Activated T-cell treated with anti-CD3 and anti-CD28 coated beads, Interleukin-2, amount 50 U/mL, for 1 hour (primary cell): Measurements from ENCODE around the gene BCL2A1.
A peak's percentile ranks its signal among the peaks of the same experiment; 100 is the strongest.
"Not testable (repeated sequence)": the region's sequence is repeated elsewhere in the genome, so short reads cannot be mapped to it uniquely, and the experiment has no call there.

Source experiments
- DNase-seq: peaks from one replicate; pipeline ENCODE4 v3.0.0-alpha.2; 2020

Gene BCL2A1

DNA sequence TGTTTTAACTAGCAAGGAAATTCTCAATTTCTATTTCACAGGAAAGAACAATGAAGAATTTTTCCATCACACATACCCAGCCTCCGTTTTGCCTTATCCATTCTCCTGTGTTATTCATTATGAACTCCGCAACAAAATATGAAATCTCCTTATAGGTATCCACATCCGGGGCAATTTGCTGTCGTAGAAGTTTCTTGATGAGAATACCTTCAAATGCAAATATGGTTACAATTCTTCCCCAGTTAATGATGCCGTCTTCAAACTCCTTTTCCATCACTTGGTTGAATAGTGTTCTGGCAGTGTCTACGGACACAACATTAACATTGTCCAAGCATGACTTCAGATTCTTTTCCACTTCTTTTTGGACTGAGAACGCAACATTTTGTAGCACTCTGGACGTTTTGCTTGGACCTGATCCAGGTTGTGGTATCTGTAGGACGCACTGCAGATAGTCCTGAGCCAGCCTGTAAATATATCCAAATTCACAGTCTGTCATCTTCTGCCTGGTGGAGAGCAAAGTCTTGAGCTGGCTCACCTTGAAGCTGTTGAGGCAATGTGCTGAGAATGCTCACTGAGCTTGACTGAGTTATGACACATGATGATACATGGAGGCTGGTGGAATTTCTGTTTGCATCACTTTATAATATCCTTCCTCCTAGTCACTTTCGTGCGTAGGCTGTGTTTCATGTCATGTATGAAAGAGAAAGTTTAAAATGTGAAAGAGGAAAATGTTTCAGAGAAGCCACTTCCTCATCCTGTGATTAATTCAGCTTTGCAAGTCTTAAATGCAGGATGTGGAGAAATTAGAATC lies at the start of gene BCL2A1:
Gene BCL2A1, minus strand, starts transcription at position 573 of the 811 bp plus-strand sequence. Its CDS starts 77 bp downstream, at position 496.
- DNase-seq: peak; percentile 56

DNA sequence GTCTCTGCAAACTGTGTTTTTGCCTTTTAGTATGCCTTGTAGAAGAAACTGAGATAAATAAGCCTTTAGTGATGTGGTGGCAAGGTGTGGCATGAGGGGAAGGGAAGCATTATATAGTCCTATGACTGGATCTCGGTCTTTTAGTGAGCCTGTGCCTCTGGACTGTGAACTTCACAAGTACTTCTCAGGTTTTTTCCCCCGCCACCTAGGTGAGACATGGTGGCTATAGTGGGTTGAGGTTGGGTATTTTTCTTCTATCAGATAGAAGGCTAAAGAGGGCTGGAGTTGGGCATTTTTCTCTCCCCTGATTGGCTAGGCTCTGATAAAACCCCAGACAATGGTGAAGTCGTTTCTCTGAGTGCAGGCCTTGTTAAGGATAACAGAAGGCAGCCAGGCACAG lies 49.7 kb upstream of the BCL2A1 start:
- DNase-seq: no peak

DNA sequence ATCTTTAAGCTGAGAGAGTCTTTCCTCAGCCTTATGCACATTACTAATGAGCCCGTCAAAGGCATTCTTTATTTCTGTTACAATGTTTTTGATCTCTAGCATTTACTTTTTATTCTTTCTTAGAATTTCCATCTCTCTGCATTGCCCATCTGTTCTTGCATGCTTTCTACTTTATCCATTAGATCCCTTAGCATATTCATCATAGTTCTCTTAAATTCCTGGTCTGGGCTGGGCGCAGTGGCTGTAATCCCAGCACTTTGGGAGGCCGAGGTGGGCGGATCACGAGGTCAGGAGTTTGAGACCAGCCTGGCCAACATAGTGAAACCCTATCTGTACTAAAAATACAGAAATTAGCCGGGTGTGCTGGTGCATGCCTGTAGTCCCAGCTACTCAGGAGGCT lies 49.2 kb upstream of the BCL2A1 start:
- DNase-seq: not testable (repeated sequence)

DNA sequence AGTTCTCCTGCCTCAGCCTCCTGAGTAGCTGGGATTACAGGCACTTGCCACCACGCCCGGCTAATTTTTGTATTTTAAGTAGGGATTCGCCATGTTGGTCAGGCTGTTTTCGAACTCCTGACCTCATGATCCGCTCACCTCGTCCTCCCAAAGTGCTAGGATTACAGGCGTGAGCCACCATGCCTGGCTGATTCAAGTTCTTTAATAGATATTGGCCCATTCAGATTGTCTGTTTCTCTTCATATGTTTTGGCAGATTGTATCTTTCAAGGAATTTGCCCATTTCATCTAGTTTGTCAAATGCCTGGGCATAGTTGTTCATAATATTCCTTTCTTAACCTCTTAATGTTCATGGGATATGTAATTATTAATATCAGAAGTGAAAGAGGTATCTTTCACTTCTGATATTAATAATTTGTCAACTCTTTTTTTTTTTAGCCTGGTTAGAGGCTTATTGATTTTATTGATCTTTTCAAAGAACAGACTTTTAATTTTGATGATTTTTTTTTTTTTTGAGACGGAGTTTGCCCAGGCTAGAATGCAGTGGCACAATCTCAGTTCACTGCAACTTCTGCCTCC lies 48.3 kb upstream of the BCL2A1 start:
- DNase-seq: no peak

DNA sequence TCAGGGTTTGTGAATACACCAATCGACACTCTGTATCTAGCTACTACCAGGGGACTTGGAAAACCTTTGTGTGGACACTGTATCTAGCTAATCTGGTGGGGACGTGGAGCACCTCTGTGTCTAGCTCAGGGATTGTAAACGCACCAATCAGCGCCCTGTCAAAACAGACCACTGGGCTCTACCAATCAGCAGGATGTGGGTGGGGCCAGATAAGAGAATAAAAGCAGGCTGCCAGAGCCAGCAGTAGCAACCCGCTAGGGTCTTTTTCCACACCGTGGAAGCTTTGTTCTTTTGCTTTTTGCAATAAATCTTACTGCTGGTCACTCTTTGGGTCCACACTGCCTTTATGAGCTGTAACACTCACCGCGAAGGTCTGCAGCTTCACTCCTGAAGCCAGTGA lies 46.1 kb upstream of the BCL2A1 start:
- DNase-seq: not testable (repeated sequence)

DNA sequence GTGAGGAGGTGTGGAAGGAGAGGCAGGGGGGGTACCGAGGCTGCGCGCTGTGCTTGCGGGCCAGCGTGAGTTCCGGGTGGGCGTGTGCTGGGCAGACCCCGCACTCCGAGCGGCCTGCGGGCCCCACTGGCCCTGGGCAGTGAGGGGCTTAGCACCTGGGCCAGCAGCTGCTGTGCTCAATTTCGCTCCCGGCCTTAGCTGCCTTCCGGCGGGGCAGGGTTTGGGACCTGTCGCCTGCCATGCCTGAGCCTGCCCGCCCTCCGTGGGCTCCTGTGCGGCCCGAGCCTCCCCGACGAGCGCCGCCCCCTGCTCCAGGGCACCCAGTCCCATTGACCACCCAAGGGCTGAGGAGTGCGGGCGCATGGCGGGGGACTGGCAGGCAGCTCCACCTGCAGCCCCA lies 45.5 kb upstream of the BCL2A1 start:
- DNase-seq: not testable (repeated sequence)

DNA sequence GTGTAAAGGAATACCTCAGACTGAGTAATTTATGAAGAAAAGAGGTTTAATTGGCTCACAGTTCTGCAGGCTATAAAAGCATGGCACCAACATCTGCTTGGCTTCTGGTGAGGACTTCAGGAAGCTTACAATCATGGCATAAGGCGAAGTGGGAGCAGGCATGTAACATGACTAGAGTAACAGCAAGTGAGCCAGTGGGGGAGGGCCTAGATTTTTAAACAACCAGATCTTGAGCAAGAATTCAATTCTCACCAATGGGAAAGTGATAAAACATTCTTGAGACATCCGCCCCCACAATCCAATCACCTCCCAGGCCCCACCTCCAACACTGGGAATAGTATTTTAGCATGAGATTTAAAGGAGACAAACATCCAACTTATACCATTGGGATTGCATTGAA lies 44.2 kb upstream of the BCL2A1 start:
- no peak for DNase-seq

DNA sequence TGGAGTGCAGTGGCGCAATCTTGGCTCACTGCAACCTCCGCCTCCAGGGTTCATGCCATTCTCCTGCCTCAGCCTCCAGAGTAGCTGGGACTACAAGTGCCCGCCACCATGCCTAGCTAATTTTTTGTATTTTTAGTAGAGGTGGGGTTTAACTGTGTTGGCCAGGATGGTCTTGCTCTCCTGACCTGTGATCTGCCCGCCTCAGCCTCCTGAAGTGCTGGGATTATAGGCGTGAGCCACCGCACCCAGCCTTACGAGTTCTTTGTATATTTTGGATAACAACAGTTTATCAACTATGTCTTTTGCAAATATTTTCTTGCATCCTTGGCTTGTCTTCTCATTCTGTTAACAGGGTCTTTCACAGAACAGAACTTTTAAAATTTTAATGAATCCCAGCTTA lies 43.2 kb upstream of the BCL2A1 start:
- not testable (repeated sequence) for DNase-seq

DNA sequence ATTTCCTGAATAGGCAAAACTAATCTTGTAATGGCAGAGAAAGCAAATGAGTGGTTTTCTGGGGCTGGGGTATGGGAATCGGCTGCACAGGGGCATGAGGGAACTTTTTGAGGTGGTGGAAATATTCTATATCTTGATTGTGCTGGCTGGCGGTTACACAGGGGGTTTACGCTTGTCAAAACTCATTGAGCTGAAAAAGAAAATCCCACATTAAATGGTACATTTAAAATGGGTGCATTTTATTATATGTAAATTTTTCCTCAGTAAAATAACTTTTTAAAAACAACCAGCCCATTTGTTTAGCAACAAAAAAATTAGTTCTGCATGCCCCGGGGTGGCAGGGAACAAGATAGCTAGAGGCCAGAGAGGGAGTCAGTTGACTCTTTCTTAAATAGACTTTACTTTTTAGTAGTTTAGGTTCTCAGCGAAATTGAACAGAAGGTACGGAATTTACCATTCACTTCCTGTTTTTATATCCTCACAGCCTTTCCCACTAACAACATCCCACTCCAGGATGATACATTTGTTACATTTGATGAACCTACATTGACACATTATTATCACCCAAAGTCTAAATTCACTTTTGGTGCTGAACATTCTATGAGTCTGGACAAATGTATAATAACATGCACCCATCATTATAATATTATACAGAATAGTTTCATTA lies 41.2 kb upstream of the BCL2A1 start:
- DNase-seq: no peak

DNA sequence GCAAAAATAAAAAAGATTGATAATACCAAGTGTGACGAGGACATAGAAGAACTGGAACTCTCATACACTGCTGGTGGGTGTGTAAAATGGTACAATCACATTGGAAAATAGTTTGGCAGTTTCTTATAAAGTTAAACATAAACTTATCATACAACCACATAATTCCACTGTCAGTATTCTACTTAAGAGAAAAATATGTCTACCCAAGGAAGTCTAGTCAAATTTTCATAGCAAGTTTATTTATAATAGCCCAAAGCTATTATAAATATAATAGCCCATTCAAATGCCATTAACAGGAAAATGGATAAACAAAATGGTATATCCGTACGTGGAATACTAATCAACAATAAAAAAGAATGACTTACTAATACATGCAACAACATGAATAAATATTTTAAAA lies 40.6 kb upstream of the BCL2A1 start:
- DNase-seq: no peak

DNA sequence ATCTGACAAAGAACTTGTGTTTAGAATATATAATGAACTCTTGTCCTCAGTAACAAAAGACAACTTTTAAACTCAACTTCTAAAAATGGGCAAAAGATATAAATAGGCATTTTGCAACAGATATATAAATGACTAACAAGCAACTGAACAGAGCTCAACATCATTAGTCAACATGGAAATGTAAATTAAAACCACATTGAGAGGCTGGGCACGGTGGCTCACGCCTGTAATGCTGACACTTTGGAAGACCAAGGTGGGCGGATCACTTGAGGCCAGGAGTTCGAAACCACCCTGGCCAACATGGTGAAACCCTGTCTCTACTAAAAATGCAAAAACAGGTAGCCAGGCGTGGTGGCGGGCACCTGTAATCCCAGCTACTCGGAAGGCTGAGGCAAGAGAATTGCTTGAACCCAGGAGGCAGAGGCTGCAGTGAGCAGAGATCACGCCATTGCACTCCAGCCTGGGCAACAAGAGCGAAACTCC lies 40.1 kb upstream of the BCL2A1 start:
- DNase-seq: not testable (repeated sequence)

DNA sequence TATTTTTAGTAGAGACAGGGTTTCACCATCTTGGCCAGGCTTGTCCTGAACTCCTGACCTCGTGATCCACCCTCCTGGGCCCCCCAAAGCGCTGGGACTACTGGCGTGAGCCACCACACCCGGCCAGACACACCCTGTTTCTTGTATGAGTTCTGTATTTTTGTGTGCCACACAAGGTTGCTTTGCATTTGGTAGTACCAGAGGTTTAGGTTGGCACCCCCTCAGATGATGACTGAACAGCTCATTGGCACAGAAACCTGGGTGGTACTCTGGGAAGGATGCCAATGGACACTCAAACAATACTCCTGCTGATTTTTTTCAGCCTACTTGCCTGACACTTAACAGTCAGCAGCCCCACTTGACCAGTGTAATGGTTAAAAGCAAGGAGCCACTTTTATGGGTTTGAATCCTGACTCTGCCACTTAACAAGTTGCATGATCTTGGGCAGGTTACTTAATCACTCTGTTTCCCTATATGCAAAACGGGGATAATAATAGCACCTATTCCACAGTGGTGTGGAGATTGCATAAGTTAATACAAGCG lies 39.2 kb upstream of the BCL2A1 start:
- no peak for DNase-seq

DNA sequence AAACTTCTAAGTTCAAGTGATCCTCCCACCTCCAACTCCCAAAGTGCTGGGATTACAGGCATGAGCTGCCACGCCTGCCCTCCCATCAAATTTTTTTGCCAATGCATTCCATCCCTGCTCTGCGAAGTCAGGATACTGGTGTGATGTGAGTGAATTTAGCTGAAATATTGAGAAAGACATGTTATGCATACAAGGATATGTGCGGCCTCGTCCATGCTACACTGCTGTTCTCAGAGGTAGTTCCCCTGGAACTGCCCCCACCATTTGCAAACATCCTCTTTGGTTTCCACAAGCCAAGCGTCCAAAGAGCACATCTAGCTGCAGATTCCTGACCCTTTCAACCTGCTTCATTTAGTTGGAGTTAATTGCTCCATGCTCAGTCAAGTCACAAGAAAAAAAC lies 36.5 kb upstream of the BCL2A1 start:
- DNase-seq: no peak

DNA sequence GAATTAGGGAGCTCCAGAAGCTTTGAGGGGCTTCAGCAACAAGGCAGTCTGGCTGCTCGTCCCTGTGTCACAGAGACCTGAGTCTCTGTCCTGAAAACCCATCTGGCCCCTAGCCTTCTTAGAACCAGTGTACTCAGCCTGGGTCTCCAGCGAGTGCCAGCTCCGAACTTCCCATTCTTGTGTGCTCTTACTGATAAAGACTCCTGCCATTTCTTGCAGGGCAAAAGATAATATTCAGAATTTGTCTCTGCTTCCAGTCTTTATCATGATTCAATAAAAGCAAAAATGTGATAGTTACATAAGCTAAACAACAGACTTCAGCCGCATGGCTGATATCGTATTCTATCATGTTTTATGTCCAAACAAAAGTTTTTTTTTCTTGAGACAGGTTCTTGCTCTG lies 36.0 kb upstream of the BCL2A1 start:
- no peak for DNase-seq

DNA sequence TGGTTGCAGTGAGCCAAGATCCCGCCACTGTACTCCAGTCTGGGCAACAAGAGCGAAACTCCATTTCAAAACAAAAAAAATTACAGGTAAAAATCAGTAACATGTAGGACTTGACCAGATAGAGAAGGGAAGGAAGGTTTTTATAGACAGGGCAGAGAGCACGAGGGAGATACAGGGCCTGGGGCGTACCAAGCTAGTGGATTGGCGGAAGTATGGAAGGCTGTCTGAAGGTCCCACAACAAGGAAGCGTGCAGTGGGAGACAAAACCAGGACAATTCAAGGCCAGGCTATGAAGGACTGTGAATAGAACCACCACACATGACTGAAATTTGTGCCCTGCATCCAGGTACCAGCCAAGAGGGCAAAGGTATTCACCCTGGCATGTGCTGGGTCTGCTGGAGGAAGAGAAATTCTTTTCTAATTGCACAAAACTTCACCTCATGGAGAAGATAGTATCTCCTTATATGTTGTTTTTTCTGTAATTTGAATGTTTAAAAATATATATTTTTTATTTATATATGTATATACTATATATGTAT lies 33.0 kb upstream of the BCL2A1 start:
- no peak for DNase-seq

DNA sequence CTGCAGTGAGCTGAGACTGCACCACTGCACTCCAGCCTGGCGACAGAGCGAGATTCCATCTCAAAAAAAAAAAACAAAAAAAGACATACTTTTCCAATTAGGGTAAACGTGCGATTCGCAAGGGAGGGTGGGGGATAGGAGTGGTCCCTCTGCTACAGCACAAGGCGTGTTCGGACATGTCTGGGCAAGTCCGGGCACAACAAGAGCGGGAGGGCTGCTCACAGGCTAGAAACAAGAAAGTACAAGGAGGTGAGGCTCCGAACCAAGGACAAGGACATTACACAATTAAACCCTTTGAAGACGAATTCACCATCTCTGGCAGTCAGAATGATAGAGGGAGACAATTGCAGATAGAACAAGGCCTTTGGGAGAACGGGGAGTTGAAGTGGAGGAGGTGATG lies 32.2 kb upstream of the BCL2A1 start:
- DNase-seq: no peak

DNA sequence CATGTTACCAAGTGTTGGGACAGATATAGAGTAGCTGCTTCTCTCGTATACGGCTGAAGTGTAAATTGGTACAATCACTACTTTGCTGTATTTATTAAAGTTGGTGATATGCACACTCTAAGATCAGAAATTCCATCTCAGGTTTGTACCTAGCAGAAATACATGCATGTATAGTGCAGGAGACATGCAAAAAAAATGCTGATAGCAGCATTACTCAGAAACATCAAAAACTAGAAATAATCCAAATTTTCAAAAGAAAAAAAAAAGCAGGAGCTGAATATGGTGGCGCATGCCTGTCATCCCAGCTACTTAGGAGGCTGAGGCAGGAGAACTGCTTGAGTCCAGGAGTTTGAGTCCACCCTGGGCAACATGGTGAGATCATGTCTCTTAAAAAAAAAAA lies 31.3 kb upstream of the BCL2A1 start:
- no peak for DNase-seq

DNA sequence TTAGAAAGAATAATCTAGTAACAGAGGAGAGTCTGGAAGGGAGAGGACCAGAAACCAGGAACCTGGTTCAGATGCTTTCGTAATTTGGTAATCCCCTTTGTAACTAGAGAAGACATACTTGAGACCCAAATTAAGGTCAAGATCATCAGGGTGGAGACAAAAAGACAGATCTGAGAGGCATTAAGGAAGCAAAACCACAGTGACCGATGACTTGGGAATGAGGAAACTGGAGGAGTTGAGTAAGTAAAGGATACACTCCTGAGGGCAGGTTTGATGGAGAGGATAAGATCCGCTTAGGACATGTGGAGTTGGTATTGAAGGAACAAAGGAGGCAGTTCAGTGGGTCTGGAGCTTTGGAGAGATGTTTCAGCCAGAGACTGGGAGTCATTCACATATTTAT lies 23.6 kb upstream of the BCL2A1 start:
- no peak for DNase-seq

DNA sequence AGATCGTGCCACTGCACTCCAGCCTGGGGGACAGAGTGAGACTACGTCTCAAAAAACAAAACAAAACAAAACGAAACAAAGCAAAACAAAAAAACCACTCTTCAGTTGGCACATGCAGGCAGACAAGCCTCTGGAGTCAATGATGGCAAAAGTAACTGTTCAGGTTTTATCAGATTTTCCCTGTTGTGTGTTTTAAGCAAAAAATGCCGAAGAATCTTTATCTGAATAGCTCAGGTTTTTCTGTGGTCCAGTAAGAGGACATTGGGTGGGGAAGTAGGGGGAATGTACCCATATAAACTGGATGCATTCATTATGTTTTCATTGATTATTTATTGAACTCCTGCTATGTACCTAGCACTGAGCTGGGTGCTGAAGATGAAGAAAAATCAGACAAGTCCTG lies 20.8 kb upstream of the BCL2A1 start:
- no peak for DNase-seq

DNA sequence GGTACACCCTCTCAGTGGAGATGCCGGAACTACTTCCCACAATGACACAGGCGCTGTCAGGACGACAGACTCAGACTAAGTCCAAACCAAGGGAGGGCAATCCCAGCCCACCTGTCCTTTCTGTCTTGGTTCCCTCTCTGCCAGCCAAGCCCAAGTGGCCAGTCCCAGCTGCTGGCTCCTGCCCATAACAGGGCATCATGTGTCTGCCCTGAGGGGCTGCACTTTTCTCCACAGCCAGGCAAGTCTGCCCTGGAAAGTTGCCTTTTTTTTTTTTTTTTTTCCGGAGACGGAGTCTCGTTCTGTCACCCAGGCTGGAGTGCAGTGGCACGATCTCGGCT lies 20.0 kb upstream of the BCL2A1 start:
- no peak for DNase-seq

DNA sequence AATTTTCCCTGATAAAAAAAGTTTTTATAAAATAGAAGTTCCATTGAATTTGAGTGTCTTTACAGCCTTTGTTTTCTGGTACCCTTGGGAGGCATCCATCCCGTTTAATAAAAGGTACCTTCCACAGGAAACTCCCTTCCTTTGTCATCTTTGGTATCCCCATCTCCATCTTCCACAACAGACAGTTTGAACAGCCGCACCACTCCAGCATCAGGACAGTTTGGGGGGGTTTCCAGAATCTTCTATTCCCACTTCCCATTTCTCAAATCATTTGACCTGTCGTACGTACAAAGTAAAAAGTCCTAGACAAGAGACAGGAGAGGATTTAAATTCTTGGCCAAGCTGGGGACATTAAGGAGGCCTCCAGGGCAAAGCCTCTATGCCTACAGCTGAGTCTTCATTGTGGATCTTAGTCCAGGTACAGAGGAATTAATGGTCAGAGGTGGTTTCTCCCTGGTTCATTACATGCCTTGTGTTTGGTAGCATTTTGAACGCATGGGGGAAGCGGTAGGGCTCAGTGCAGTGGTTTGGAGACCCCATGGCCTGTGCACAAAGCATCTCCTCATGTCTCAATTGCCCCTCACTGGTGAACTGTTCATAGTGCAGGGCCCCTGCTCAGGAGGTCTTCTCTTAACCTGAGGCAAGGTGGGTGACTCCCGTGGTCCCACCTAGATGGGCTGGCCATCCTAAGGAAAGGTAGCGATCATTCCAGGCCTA lies 19.4 kb upstream of the BCL2A1 start:
- no peak for DNase-seq

DNA sequence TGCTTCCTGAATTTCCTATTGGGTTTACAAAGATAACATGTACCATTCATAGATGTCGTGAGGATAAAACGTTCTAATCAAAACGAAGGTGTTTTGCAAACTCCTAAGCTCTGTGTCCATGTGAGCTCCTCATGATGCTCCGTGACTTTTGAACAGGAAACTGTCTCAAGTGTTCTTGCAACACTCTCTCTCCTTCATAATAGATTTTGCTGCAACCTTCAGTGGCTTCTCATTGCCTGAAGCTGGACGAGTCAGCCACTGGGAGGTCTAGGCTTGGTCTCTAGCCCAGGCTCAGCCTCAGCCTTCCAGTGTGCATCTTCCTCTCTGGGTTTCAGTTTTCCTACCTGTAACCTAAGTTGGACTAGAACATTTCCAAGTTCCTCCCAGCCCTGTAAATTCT lies 18.7 kb upstream of the BCL2A1 start:
- no peak for DNase-seq

DNA sequence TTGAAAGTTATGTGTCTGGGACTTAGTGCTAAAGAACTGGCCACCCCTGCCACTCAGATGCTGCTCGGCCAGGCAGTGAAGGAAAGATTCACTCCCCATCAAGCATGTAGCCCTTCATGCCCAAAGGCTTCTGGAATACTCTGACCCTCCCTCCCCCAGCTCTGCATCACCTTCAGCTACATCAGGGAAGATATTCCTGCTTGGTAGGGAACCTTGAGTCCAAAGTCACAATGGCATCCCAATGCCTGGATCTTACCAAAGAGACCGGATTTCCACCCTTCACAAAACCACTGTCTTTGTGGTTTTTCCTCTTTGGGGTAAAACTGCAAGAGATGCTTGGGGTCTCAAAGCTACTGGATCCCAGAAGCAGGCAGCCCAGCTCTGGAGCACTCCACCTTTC lies 18.2 kb upstream of the BCL2A1 start:
- no peak for DNase-seq
